A673 (cell line): ENCODE results near the gene RPL34. TPM values are rescaled to one million over a fixed set of nuclear protein-coding genes. Genes with fewer than 3 reads are reported as not detected.

ENCODE experiments used
- BruUV-seq: library from RNA; stranded (reverse); fragments of 400-500 nt; replicated peaks from 2 replicates; lab custom pipeline; 2021; lab: Mats Ljungman, UMichigan
- CTCF ChIA-PET: fragments of 300-600 bp; sonication (Branson Sonifier 250); formaldehyde crosslinking; loops from one replicate; lab custom pipeline; 2022; ENCODE audit warnings: antibody characterized with exemption; lab: Charles Lee
- POLR2A ChIA-PET: fragments of 300-600 bp; sonication (Branson Sonifier 250); formaldehyde crosslinking; loops from one replicate; lab custom pipeline; 2022; ENCODE audit warnings: antibody characterized with exemption; ENCODE audit not compliant: low non-redundant PET; lab: Charles Lee
- DNase-seq: peaks from one replicate; pipeline ENCODE4 v3.0.0-alpha.2; 2015; ENCODE audit warnings: low spot score
- H3K27ac ChIP-seq: fragments of 200-600 bp; sonication (generic); 2 replicates; pipeline ENCODE4 v1.5.1; 2016; ENCODE audit warnings: mixed run types, low read depth, mild to moderate bottlenecking, mixed read lengths, antibody characterized with exemption, low read length; ENCODE audit not compliant: poor library complexity, severe bottlenecking
- H3K27me3 ChIP-seq: fragments of 200-600 bp; sonication (generic); replicated peaks from 2 replicates; pipeline ENCODE4 v1.6.1; 2017; ENCODE audit warnings: mixed run types, low read depth, mild to moderate bottlenecking, mixed read lengths, antibody characterized with exemption, low read length; ENCODE audit not compliant: insufficient read depth, poor library complexity
- H3K36me3 ChIP-seq: fragments of 200-600 bp; sonication (generic); 2 replicates; pipeline ENCODE4 v1.6.1; 2016; ENCODE audit warnings: mixed run types, mild to moderate bottlenecking, mixed read lengths, antibody characterized with exemption, low read length; ENCODE audit not compliant: insufficient read depth, poor library complexity, severe bottlenecking
- H3K4me1 ChIP-seq: fragments of 200-600 bp; sonication (generic); 2 replicates; pipeline ENCODE4 v1.6.1; 2017; ENCODE audit warnings: mixed run types, mild to moderate bottlenecking, mixed read lengths, antibody characterized with exemption, low read length; ENCODE audit not compliant: insufficient read depth, poor library complexity, severe bottlenecking
- H3K4me3 ChIP-seq: fragments of 200-600 bp; sonication (generic); 2 replicates; pipeline ENCODE4 v1.5.1; 2016; ENCODE audit warnings: low read depth, mixed run types, mild to moderate bottlenecking, mixed read lengths, low read length; ENCODE audit not compliant: poor library complexity, severe bottlenecking
- H3K9me3 ChIP-seq: fragments of 200-600 bp; sonication (generic); 2 replicates; pipeline ENCODE4 v1.6.1; 2016; ENCODE audit warnings: mixed run types, low read depth, mild to moderate bottlenecking, mixed read lengths, antibody characterized with exemption, low read length; ENCODE audit not compliant: poor library complexity, severe bottlenecking
- EZH2 ChIP-seq: fragments of 200-600 bp; sonication (generic); IDR thresholded peaks from 2 replicates; pipeline ENCODE4 v1.6.1; 2017; ENCODE audit warnings: borderline replicate concordance, low read depth, mild to moderate bottlenecking, mixed read lengths, antibody characterized with exemption, low read length; ENCODE audit not compliant: poor library complexity, severe bottlenecking
- intact Hi-C: fragments of 100-400 bp; cut with micrococcal nuclease; formaldehyde crosslinking; loops from one replicate; pipeline ENCODE4 v1.10.0; 2022; ENCODE audit not compliant: unreplicated experiment
- total RNA-seq: library from RNA; stranded (reverse); gene quantifications from 2 replicates; pipeline ENCODE4 v1.2.3, GENCODE V29; 2021
- TF ChIP-seq, protein P1 (sequence below): fragments of 300-800, 200-600 bp; sonication (generic); conservative IDR thresholded peaks from 2 replicates; pipeline ENCODE4 v1.5.1; 2017; ENCODE audit warnings: low read depth, mild to moderate bottlenecking, antibody characterized with exemption, low read length, moderate library complexity, mixed read lengths

Gene RPL34
- total RNA-seq, 1 experiment from 2014 or later: 932 TPM

DNA sequence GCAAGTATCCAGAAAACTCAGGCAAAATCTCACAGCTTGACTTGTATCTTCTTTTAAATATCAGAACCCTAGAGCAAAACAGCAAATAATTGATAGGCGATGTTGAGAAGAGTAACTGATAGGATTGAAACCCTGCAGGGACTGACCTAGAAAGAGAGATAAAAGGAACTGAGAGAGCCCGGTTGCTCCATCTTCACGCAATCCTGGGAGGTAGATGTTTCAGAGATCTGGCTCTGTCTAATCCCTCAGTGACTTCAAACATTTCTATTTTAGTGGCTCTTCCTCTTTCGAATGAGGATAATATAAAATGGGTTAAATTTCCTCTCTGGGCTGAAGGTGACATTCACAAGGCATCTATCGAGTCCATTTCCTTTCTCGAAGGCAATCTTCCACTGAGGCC is 39.3 kb upstream of the RPL34 start:
- Histone ChIP-seq H3K36me3 (no peaks in the 10 kb centered on the region), H3K9me3 (no peaks in the 10 kb centered on the region), H3K27ac (no peak overlapping the region), H3K27me3 (no peaks in the 10 kb centered on the region), H3K4me3 (no peak overlapping the region), H3K4me1 (no peaks in the 10 kb centered on the region)
- no peak for TF ChIP-seq EZH2
- TF ChIP-seq, protein P1, sequence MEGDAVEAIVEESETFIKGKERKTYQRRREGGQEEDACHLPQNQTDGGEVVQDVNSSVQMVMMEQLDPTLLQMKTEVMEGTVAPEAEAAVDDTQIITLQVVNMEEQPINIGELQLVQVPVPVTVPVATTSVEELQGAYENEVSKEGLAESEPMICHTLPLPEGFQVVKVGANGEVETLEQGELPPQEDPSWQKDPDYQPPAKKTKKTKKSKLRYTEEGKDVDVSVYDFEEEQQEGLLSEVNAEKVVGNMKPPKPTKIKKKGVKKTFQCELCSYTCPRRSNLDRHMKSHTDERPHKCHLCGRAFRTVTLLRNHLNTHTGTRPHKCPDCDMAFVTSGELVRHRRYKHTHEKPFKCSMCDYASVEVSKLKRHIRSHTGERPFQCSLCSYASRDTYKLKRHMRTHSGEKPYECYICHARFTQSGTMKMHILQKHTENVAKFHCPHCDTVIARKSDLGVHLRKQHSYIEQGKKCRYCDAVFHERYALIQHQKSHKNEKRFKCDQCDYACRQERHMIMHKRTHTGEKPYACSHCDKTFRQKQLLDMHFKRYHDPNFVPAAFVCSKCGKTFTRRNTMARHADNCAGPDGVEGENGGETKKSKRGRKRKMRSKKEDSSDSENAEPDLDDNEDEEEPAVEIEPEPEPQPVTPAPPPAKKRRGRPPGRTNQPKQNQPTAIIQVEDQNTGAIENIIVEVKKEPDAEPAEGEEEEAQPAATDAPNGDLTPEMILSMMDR: no peak
- no peak for DNase-seq
- ChIA-PET CTCF (interaction anchor here (1.1 kb wide), 1 partner anchor 9 kb away, joined by 4 read pairs; no protein-coding TSS in a partner anchor), POLR2A (interaction anchor here (0.7 kb wide), 1 partner anchor 69 kb away, joined by 6 read pairs; no protein-coding TSS in a partner anchor)
- intact Hi-C loops: no loop called here
- no TSS peak for BruUV-seq

DNA sequence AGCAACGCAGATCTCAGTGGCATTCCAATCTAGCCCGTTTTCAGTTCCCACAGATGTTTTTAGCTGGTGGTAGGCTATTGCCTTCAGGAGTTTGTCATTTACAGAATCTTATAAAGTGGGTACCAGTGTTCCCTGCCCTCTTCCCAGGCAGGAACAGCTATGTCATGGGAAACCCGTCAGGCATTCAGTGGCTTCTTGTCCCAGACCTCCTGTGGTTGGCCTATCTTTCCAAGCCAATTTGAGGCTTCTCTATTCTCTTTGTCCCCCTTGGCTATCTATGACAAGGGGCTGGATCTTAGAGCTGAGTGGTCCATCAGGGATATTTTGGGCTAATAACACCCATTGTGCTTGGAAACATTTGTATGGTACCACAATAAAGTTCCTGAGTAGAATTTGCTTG is 33.6 kb upstream of the RPL34 start:
- BruUV-seq: no TSS peak
- no peaks in the 10 kb centered on the region for H3K27me3 ChIP-seq
- H3K9me3 ChIP-seq: no peaks in the 10 kb centered on the region
- DNase-seq: no peak
- H3K4me3 ChIP-seq: no peak overlapping the region
- intact Hi-C loops: no loop called here
- no peak for TF ChIP-seq EZH2
- TF ChIP-seq, protein P1: no peak
- H3K4me1 ChIP-seq: peaks cover 12% of the 10 kb centered on the region
- no peaks in the 10 kb centered on the region for H3K36me3 ChIP-seq
- ChIA-PET CTCF (no interaction called here), POLR2A (no interaction called here)
- H3K27ac ChIP-seq: no peak overlapping the region

DNA sequence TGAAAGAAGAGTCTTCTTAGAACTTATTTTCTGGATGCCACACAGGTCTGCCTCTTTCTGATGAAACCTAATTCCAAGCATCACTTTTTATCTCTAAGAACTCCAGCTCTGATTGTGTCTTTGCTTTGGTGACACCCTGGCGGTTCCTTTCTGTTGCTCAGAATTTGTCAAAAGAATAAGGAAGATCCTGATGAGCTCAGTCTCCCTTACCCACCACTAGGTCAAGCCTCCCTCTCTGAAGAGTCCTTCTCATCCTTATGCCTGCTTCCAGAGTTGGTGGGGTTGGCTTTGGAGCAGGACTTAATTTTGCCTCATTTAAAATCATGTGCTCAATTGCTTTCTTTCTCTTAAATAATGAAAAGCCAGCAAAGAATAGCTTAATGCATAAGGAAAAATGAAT is 31.5 kb upstream of the RPL34 start:
- POLR2A ChIA-PET: no interaction called here
- H3K4me3 ChIP-seq: no peak overlapping the region
- no TSS peak for BruUV-seq
- H3K4me1 ChIP-seq: peaks cover 12% of the 10 kb centered on the region
- no peaks in the 10 kb centered on the region for H3K36me3 ChIP-seq
- intact Hi-C loops: no loop called here
- H3K27me3 ChIP-seq: no peaks in the 10 kb centered on the region
- CTCF ChIA-PET: no interaction called here
- no peaks in the 10 kb centered on the region for H3K9me3 ChIP-seq
- TF ChIP-seq, protein P1: no peak
- TF ChIP-seq EZH2: no peak
- no peak for DNase-seq
- no peak overlapping the region for H3K27ac ChIP-seq
